ENCODE measurements around the gene STEAP4. TPM values are rescaled to one million over a fixed set of nuclear protein-coding genes. Genes with fewer than 3 reads are reported as not detected.

Gene STEAP4
- total RNA-seq, 1 donor from 2014 or later = not detected

- Mint-ChIP-seq H3K4me3 (no peak overlapping the region), H3K27me3 (ENCODE audit: low read depth) (peaks cover 3% of the 10 kb centered on the region), H3K36me3 (ENCODE audit: low read depth) (no peaks in the 10 kb centered on the region), H3K27ac (ENCODE audit: unreplicated experiment) (no peak overlapping the region), H3K9me3 (peaks cover 5% of the 10 kb centered on the region), H3K4me1 (no peaks in the 10 kb centered on the region)
- TF ChIP-seq CTCF (conservative IDR thresholded peaks at IDR 0.05) = no peak
- DNase-seq (ENCODE audit: low read depth, low spot score) = no peak
Observed at GRCh38 chr7:88314061-88314491, 7.4 kb upstream of the STEAP4 start.

- TF ChIP-seq CTCF (conservative IDR thresholded peaks at IDR 0.05) = no peak
- Mint-ChIP-seq H3K4me1 (no peaks in the 10 kb centered on the region), H3K36me3 (ENCODE audit: low read depth) (no peaks in the 10 kb centered on the region), H3K9me3 (peaks cover 5% of the 10 kb centered on the region), H3K27ac (ENCODE audit: unreplicated experiment) (no peak overlapping the region), H3K4me3 (no peak overlapping the region), H3K27me3 (ENCODE audit: low read depth) (peaks cover 12% of the 10 kb centered on the region)
- DNase-seq (ENCODE audit: low read depth, low spot score) = no peak
Observed at GRCh38 chr7:88312061-88312663, 5.5 kb upstream of the STEAP4 start.

DNA sequence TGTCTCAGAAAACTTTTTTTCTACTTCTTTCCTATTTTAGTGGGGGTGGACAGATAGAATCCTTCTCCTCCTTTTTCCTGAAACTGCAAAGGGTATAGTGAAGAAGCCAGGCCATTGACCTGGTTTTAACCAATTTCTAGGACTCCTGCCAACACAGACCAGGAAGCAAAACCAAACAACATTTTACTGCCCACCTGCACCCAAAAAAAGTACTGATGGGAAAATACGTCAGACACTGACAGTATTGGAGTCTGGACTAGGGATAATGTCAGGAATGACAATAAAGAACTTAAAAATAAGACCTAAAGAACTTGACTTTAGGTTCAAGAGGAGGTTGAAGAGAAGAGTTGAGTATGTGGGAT is 5.0 kb upstream of the STEAP4 start:
- Mint-ChIP-seq H3K36me3 (ENCODE audit: low read depth) (no peaks in the 10 kb centered on the region), H3K27me3 (ENCODE audit: low read depth) (peaks cover 17% of the 10 kb centered on the region), H3K4me3 (no peak overlapping the region), H3K9me3 (peaks cover 5% of the 10 kb centered on the region), H3K27ac (ENCODE audit: unreplicated experiment) (no peak overlapping the region), H3K4me1 (peaks cover under 1% of the 10 kb centered on the region)
- no peak for DNase-seq (ENCODE audit: low read depth, low spot score)
- TF ChIP-seq CTCF (conservative IDR thresholded peaks at IDR 0.05) = no peak

- H3K27ac Mint-ChIP-seq (ENCODE audit: unreplicated experiment) = no peak overlapping the region
- peaks cover 5% of the 10 kb centered on the region for H3K9me3 Mint-ChIP-seq
- no peak for TF ChIP-seq CTCF (conservative IDR thresholded peaks at IDR 0.05)
- H3K27me3 Mint-ChIP-seq (ENCODE audit: low read depth) = peaks cover 22% of the 10 kb centered on the region
- H3K4me1 Mint-ChIP-seq = peaks cover 4% of the 10 kb centered on the region
- no peak overlapping the region for H3K4me3 Mint-ChIP-seq
- no peak for DNase-seq (ENCODE audit: low read depth, low spot score)
- H3K36me3 Mint-ChIP-seq (ENCODE audit: low read depth) = no peaks in the 10 kb centered on the region
Observed at GRCh38 chr7:88310956-88311674, 4.4 kb upstream of the STEAP4 start.

- DNase-seq (ENCODE audit: low read depth, low spot score) = no peak
- no peak overlapping the region for H3K27ac Mint-ChIP-seq (ENCODE audit: unreplicated experiment)
- H3K4me3 Mint-ChIP-seq = no peak overlapping the region
- peaks cover 4% of the 10 kb centered on the region for H3K4me1 Mint-ChIP-seq
- no peaks in the 10 kb centered on the region for H3K36me3 Mint-ChIP-seq (ENCODE audit: low read depth)
- no peak for TF ChIP-seq CTCF (conservative IDR thresholded peaks at IDR 0.05)
- peaks cover 5% of the 10 kb centered on the region for H3K9me3 Mint-ChIP-seq
- H3K27me3 Mint-ChIP-seq (ENCODE audit: low read depth) = peaks cover 35% of the 10 kb centered on the region
Observed at GRCh38 chr7:88309819-88310218, 3.1 kb upstream of the STEAP4 start.
